Naive thymus-derived CD4-positive, alpha-beta T cell (primary cell): ENCODE results near the gene AXDND1. TPM values are rescaled to one million over a fixed set of nuclear protein-coding genes. Genes with fewer than 3 reads are reported as not detected.
"Not testable (repeated sequence)": the region's sequence is repeated elsewhere in the genome, so short reads cannot be mapped to it uniquely, and the experiment has no call there.

Source experiments
- ATAC-seq: fragments of 150-1000 bp; cut with Tn5 transposase; 2 replicates; pipeline ENCODE4 v1.10.0; 2021; ENCODE audit warnings: mild to moderate bottlenecking, moderate library complexity
- CTCF ChIA-PET: fragments of 350-600 bp; sonication (Branson Sonifier 250); formaldehyde crosslinking; loops from one replicate; lab custom pipeline; 2021; ENCODE audit warnings: antibody characterized with exemption; lab: Charles Lee
- POLR2A ChIA-PET: fragments of 350-600 bp; sonication (Branson Sonifier 250); formaldehyde crosslinking; loops from one replicate; lab custom pipeline; 2021; ENCODE audit warnings: antibody characterized with exemption, inconsistent platforms; lab: Charles Lee
- DNase-seq, 9 donors: peaks; one replicate each; pipeline versions ENCODE4 v3.0.0 to v3.0.0-alpha.2; 2020 to 2022; ENCODE audit warnings: mixed read lengths in 1 of 9
- H3K27ac ChIP-seq: one replicate; pipeline ENCODE4 v1.7.0; 2013; ENCODE audit warnings: mild to moderate bottlenecking, low read depth, low read length, moderate library complexity
- H3K27me3 ChIP-seq, 2 donors: one replicate each; pipeline ENCODE4 v1.7.0; 2013; ENCODE audit warnings: low read length in 2 of 2, mild to moderate bottlenecking in 2 of 2, moderate library complexity in 2 of 2; ENCODE audit not compliant: control insufficient read depth in 2 of 2, insufficient read depth in 2 of 2
- H3K36me3 ChIP-seq, 3 experiments: 1 replicate in 2 of 3; 2 replicates in 1 of 3; pipeline ENCODE4 v1.7.0; 2013; ENCODE audit warnings: low read length in 3 of 3, mild to moderate bottlenecking in 3 of 3, moderate library complexity in 1 of 3; ENCODE audit not compliant: insufficient read depth in 3 of 3, control insufficient read depth in 2 of 3
- H3K4me1 ChIP-seq, 2 donors: one replicate each; pipeline ENCODE4 v1.7.0; 2013; ENCODE audit warnings: low read length in 2 of 2, mild to moderate bottlenecking in 2 of 2, moderate library complexity in 1 of 2; ENCODE audit not compliant: control insufficient read depth in 2 of 2, insufficient read depth in 2 of 2
- H3K4me3 ChIP-seq: 2 replicates; pipeline ENCODE4 v1.7.0; 2013; ENCODE audit warnings: mild to moderate bottlenecking, low read length
- H3K9me3 ChIP-seq, 3 experiments: 1 replicate in 2 of 3; 2 replicates in 1 of 3; pipeline ENCODE4 v1.7.0; 2013; ENCODE audit warnings: low read length in 3 of 3; ENCODE audit not compliant: control insufficient read depth in 2 of 3
- H3K27ac Mint-ChIP-seq, 9 donors: one replicate each; pipeline ENCODE4 v1.8.0; 2020 to 2022; ENCODE audit warnings: mixed read lengths in 9 of 9, mild to moderate bottlenecking in 8 of 9, moderate library complexity in 5 of 9, inconsistent platforms in 2 of 9
- H3K27me3 Mint-ChIP-seq, 5 donors: one replicate each; pipeline ENCODE4 v1.8.0; 2021 to 2022; ENCODE audit warnings: mixed read lengths in 5 of 5, mild to moderate bottlenecking in 1 of 5
- H3K36me3 Mint-ChIP-seq, 5 donors: one replicate each; pipeline ENCODE4 v1.8.0; 2020 to 2022; ENCODE audit warnings: mixed read lengths in 5 of 5, mild to moderate bottlenecking in 3 of 5, inconsistent platforms in 1 of 5
- H3K4me1 Mint-ChIP-seq, 7 donors: one replicate each; pipeline ENCODE4 v1.8.0; 2020 to 2022; ENCODE audit warnings: mixed read lengths in 7 of 7, mild to moderate bottlenecking in 3 of 7, inconsistent platforms in 1 of 7
- H3K4me3 Mint-ChIP-seq, 10 donors: one replicate each; pipeline ENCODE4 v1.8.0; 2020 to 2022; ENCODE audit warnings: mild to moderate bottlenecking in 10 of 10, mixed read lengths in 10 of 10, moderate library complexity in 6 of 10, inconsistent platforms in 2 of 10
- H3K9me3 Mint-ChIP-seq, 11 donors: one replicate each; pipeline ENCODE4 v1.8.0; 2020 to 2022; ENCODE audit warnings: mixed read lengths in 11 of 11, mild to moderate bottlenecking in 4 of 11, inconsistent platforms in 1 of 11, moderate library complexity in 1 of 11
- intact Hi-C, 2 donors: fragments of 100-400 bp; cut with micrococcal nuclease; formaldehyde crosslinking; loops; one replicate each; pipeline ENCODE4 v1.15.1; 2023
- polyA plus RNA-seq, 2 donors: library from polyadenylated mRNA; unstranded; fragments of 300-500 nt; fragmentation: Illumina TruSeq; gene quantifications; one replicate each; pipeline ENCODE4 v1.2.3, GENCODE V29; 2021
- total RNA-seq, 6 experiments: library from RNA in 5 of 6; stranded (reverse) in 5 of 6; gene quantifications; 1 replicate in 5 of 6; 2 replicates in 1 of 6; pipeline ENCODE4 v1.2.3 and lab custom pipeline; 2021 to 2026

AXDND1 gene
- total and polyA plus RNA-seq, 7 experiments from 2014 or later: 0.98 to 2.3 (median 1.3) TPM; not detected in 4

GRCh38 chr1:179509384-179509783 lies 143.6 kb downstream of the AXDND1 start:
- CTCF ChIA-PET: no interaction called here
- peaks cover 0 to 11% (median 0%) of the 10 kb centered on the region in 11 donors for H3K9me3 Mint-ChIP-seq
- Histone ChIP-seq H3K4me1 (no peaks in the 10 kb centered on the region), H3K36me3 (no peaks in the 10 kb centered on the region), H3K9me3 (no peaks in the 10 kb centered on the region), H3K27me3 (no peaks in the 10 kb centered on the region), H3K27ac (no peak overlapping the region), H3K4me3 (no peak overlapping the region)
- intact Hi-C loops: no loop called here
- no peak overlapping the region for H3K27ac Mint-ChIP-seq
- H3K4me1 Mint-ChIP-seq: no peaks in the 10 kb centered on the region
- ATAC-seq: no peak
- no peak for DNase-seq
- POLR2A ChIA-PET: no interaction called here
- no peak overlapping the region for H3K4me3 Mint-ChIP-seq
- H3K36me3 Mint-ChIP-seq: no peaks in the 10 kb centered on the region
- H3K27me3 Mint-ChIP-seq: peaks cover 0 to 7% (median 5%) of the 10 kb centered on the region in 5 donors

- Histone ChIP-seq H3K27me3 (no peaks in the 10 kb centered on the region), H3K9me3 (no peaks in the 10 kb centered on the region), H3K27ac (no peak overlapping the region), H3K36me3 (no peaks in the 10 kb centered on the region), H3K4me3 (no peak overlapping the region), H3K4me1 (no peaks in the 10 kb centered on the region)
- Mint-ChIP-seq H3K4me1 (no peaks in the 10 kb centered on the region), H3K27me3 (peaks cover 0 to 11% (median 7%) of the 10 kb centered on the region in 5 donors), H3K9me3 (peaks cover 0 to 11% (median 2%) of the 10 kb centered on the region in 11 donors), H3K27ac (no peak overlapping the region), H3K36me3 (no peaks in the 10 kb centered on the region), H3K4me3 (no peak overlapping the region)
- ChIA-PET CTCF (no interaction called here), POLR2A (no interaction called here)
- no peak for DNase-seq
- intact Hi-C loops: no loop called here
- no peak for ATAC-seq
Observed at GRCh38 chr1:179510038-179510437, 144.3 kb downstream of the AXDND1 start.

- H3K4me1 ChIP-seq: no peaks in the 10 kb centered on the region
- no peaks in the 10 kb centered on the region for H3K36me3 Mint-ChIP-seq
- peaks cover 0 to 38% (median 13%) of the 10 kb centered on the region in 5 donors for H3K27me3 Mint-ChIP-seq
- no peak overlapping the region for H3K27ac ChIP-seq
- DNase-seq (no peak), ATAC-seq (no peak)
- H3K4me3 ChIP-seq: no peak overlapping the region
- CTCF ChIA-PET: no interaction called here
- no peaks in the 10 kb centered on the region for H3K27me3 ChIP-seq
- no peaks in the 10 kb centered on the region for H3K36me3 ChIP-seq
- H3K9me3 ChIP-seq: no peaks in the 10 kb centered on the region
- H3K9me3 Mint-ChIP-seq: peaks cover 0 to 11% (median 6%) of the 10 kb centered on the region in 11 donors
- POLR2A ChIA-PET: no interaction called here
- H3K27ac Mint-ChIP-seq: no peak overlapping the region
- intact Hi-C loops: no loop called here
- no peaks in the 10 kb centered on the region for H3K4me1 Mint-ChIP-seq
- no peak overlapping the region for H3K4me3 Mint-ChIP-seq
Observed at GRCh38 chr1:179516976-179517705, 151.4 kb downstream of the AXDND1 start.

- H3K4me3 Mint-ChIP-seq, H3K27ac ChIP-seq, H3K27me3 ChIP-seq, H3K4me3 ChIP-seq, ATAC-seq, DNase-seq, H3K9me3 ChIP-seq, intact Hi-C loops, POLR2A ChIA-PET, H3K36me3 ChIP-seq, H3K27ac Mint-ChIP-seq, H3K4me1 ChIP-seq, CTCF ChIA-PET, H3K36me3 Mint-ChIP-seq, H3K4me1 Mint-ChIP-seq: not testable (repeated sequence)
- H3K27me3 Mint-ChIP-seq: peaks cover 0 to 47% (median 14%) of the 10 kb centered on the region in 5 donors
- peaks cover 0 to 11% (median 6%) of the 10 kb centered on the region in 11 donors for H3K9me3 Mint-ChIP-seq
Observed at GRCh38 chr1:179518544-179518943, 152.8 kb downstream of the AXDND1 start.

GRCh38 chr1:179529482-179530195 lies 163.9 kb downstream of the AXDND1 start:
- Histone ChIP-seq H3K9me3 (no peaks in the 10 kb centered on the region), H3K4me3 (no peak overlapping the region), H3K36me3 (no peaks in the 10 kb centered on the region), H3K27ac (no peak overlapping the region), H3K27me3 (no peaks in the 10 kb centered on the region), H3K4me1 (no peaks in the 10 kb centered on the region)
- intact Hi-C loops: no loop called here
- no peak overlapping the region for H3K27ac Mint-ChIP-seq
- no peaks in the 10 kb centered on the region for H3K36me3 Mint-ChIP-seq
- no peak for ATAC-seq
- ChIA-PET CTCF (no interaction called here), POLR2A (no interaction called here)
- H3K9me3 Mint-ChIP-seq: peaks cover 0 to 7% (median 2%) of the 10 kb centered on the region in 11 donors
- H3K4me3 Mint-ChIP-seq: no peak overlapping the region
- H3K27me3 Mint-ChIP-seq: peaks cover 0 to 20% (median 15%) of the 10 kb centered on the region in 5 donors
- DNase-seq: no peak
- no peaks in the 10 kb centered on the region for H3K4me1 Mint-ChIP-seq

- ChIA-PET CTCF (no interaction called here), POLR2A (no interaction called here)
- Histone ChIP-seq H3K36me3 (no peaks in the 10 kb centered on the region), H3K4me1 (no peaks in the 10 kb centered on the region), H3K27ac (no peak overlapping the region), H3K9me3 (no peaks in the 10 kb centered on the region), H3K27me3 (no peaks in the 10 kb centered on the region), H3K4me3 (no peak overlapping the region)
- Mint-ChIP-seq H3K9me3 (peaks cover 0 to 6% (median 3%) of the 10 kb centered on the region in 11 donors), H3K4me1 (no peaks in the 10 kb centered on the region), H3K36me3 (no peaks in the 10 kb centered on the region), H3K27me3 (peaks cover 0 to 13% (median 9%) of the 10 kb centered on the region in 5 donors), H3K27ac (no peak overlapping the region), H3K4me3 (no peak overlapping the region)
- no peak for DNase-seq
- no peak for ATAC-seq
- intact Hi-C loops: no loop called here
Observed at GRCh38 chr1:179530352-179530751, 164.6 kb downstream of the AXDND1 start.
